WTC11 (cell line): ENCODE results near the gene IL17RD. TPM values are rescaled to one million over a fixed set of nuclear protein-coding genes. Genes with fewer than 3 reads are reported as not detected.
A peak's percentile ranks its signal among the peaks of the same experiment; 100 is the strongest.

Experiments used
- ATAC-seq: fragments of 200-7000 bp; cut with Tn5 transposase; 2 replicates; pipeline ENCODE4 v1.10.0; 2021; ENCODE audit warnings: mild to moderate bottlenecking, moderate library complexity
- CTCF ChIA-PET: fragments of 300-600 bp; sonication (Branson Sonifier 250); formaldehyde crosslinking; loops from one replicate; lab custom pipeline; 2021; ENCODE audit warnings: antibody characterized with exemption; lab: Charles Lee
- POLR2A ChIA-PET: fragments of 350-600 bp; sonication (Branson Sonifier 250); formaldehyde crosslinking; loops from one replicate; lab custom pipeline; 2021; ENCODE audit warnings: antibody characterized with exemption; lab: Charles Lee
- DNase-seq: peaks from one replicate; pipeline ENCODE4 v3.0.0; 2021; ENCODE audit warnings: low spot score
- H3K27ac Mint-ChIP-seq: 2 replicates; pipeline ENCODE4 v1.8.0; 2021; ENCODE audit warnings: mixed read lengths
- H3K27me3 Mint-ChIP-seq: 2 replicates; pipeline ENCODE4 v1.8.0; 2021; ENCODE audit warnings: low read depth, mild to moderate bottlenecking, moderate library complexity, mixed read lengths
- H3K36me3 Mint-ChIP-seq: 2 replicates; pipeline ENCODE4 v1.8.0; 2021; ENCODE audit warnings: mixed read lengths
- H3K4me1 Mint-ChIP-seq: 2 replicates; pipeline ENCODE4 v1.8.0; 2022; ENCODE audit warnings: mixed read lengths
- H3K4me3 Mint-ChIP-seq: 2 replicates; pipeline ENCODE4 v1.8.0; 2021; ENCODE audit warnings: mild to moderate bottlenecking, moderate library complexity, mixed read lengths
- H3K9me3 Mint-ChIP-seq: 2 replicates; pipeline ENCODE4 v1.8.0; 2021; ENCODE audit warnings: mixed read lengths
- ARID4B ChIP-seq: sonication (generic); formaldehyde crosslinking; IDR thresholded peaks from 2 replicates; pipeline ENCODE4 v1.8.0; 2023; ENCODE audit warnings: missing genetic modification reagents, mild to moderate bottlenecking, borderline replicate concordance
- EMX1 ChIP-seq: fragments of 250-450 bp; sonication (Bioruptor Pico); IDR thresholded peaks from 2 replicates; pipeline ENCODE4 v1.8.0; 2021; ENCODE audit warnings: mild to moderate bottlenecking
- ESRRA ChIP-seq: sonication (generic); formaldehyde crosslinking; IDR thresholded peaks from 2 replicates; pipeline ENCODE4 v1.8.1; 2022; ENCODE audit warnings: mild to moderate bottlenecking, missing genetic modification reagents, borderline replicate concordance
- ETV6 ChIP-seq: sonication (generic); formaldehyde crosslinking; IDR thresholded peaks from 2 replicates; pipeline ENCODE4 v1.8.1; 2022; ENCODE audit warnings: mild to moderate bottlenecking, missing genetic modification reagents
- FOXP1 ChIP-seq: sonication (generic); formaldehyde crosslinking; IDR thresholded peaks from 2 replicates; pipeline ENCODE4 v1.8.0; 2022; ENCODE audit warnings: missing genetic modification reagents, mild to moderate bottlenecking, moderate library complexity, borderline replicate concordance
- GTF2I ChIP-seq: fragments of 250-450 bp; sonication (Bioruptor Pico); conservative IDR thresholded peaks from 2 replicates; pipeline ENCODE4 v1.4.0; 2021; ENCODE audit warnings: mild to moderate bottlenecking
- IRF2 ChIP-seq: sonication (generic); formaldehyde crosslinking; IDR thresholded peaks from 2 replicates; pipeline ENCODE4 v1.8.0; 2022; ENCODE audit warnings: low read depth, missing genetic modification reagents, borderline replicate concordance
- JUN ChIP-seq: sonication (generic); formaldehyde crosslinking; IDR thresholded peaks from 2 replicates; pipeline ENCODE4 v1.8.0; 2023; ENCODE audit warnings: mild to moderate bottlenecking, missing genetic modification reagents
- MYBL2 ChIP-seq: sonication (generic); formaldehyde crosslinking; IDR thresholded peaks from 2 replicates; pipeline ENCODE4 v1.8.1; 2023; ENCODE audit warnings: mild to moderate bottlenecking, moderate library complexity, missing genetic modification reagents
- NR2C2 ChIP-seq: sonication (generic); formaldehyde crosslinking; IDR thresholded peaks from 2 replicates; pipeline ENCODE4 v1.8.0; 2022; ENCODE audit warnings: mild to moderate bottlenecking, missing genetic modification reagents
- NR3C1 ChIP-seq: sonication (generic); formaldehyde crosslinking; conservative IDR thresholded peaks from 2 replicates; pipeline ENCODE4 v1.8.1; 2023; ENCODE audit warnings: low read depth, mild to moderate bottlenecking, missing genetic modification reagents
- PRRX2 ChIP-seq: fragments of 250-450 bp; sonication (Bioruptor Pico); IDR thresholded peaks from 2 replicates; pipeline ENCODE4 v1.8.0; 2021; ENCODE audit warnings: mild to moderate bottlenecking
- ZMAT4 ChIP-seq: fragments of 250-450 bp; sonication (Bioruptor Pico); IDR thresholded peaks from 2 replicates; pipeline ENCODE4 v1.9.0; 2021; ENCODE audit warnings: mild to moderate bottlenecking
- ZNF121 ChIP-seq: sonication (generic); formaldehyde crosslinking; IDR thresholded peaks from 2 replicates; pipeline ENCODE4 v1.8.0; 2023; ENCODE audit warnings: missing genetic modification reagents
- ZNF232 ChIP-seq: sonication (generic); formaldehyde crosslinking; IDR thresholded peaks from 2 replicates; pipeline ENCODE4 v1.8.0; 2022; ENCODE audit warnings: mild to moderate bottlenecking, missing genetic modification reagents
- ZNF425 ChIP-seq: fragments of 250-450 bp; sonication (Bioruptor Pico); conservative IDR thresholded peaks from 2 replicates; pipeline ENCODE4 v1.9.0; 2021; ENCODE audit warnings: mild to moderate bottlenecking
- ZNF532 ChIP-seq: fragments of 250-450 bp; sonication (Bioruptor Pico); IDR thresholded peaks from 2 replicates; pipeline ENCODE4 v1.9.0; 2021; ENCODE audit warnings: mild to moderate bottlenecking, borderline replicate concordance
- total RNA-seq: library from RNA; stranded (reverse); gene quantifications from 3 replicates; pipeline ENCODE4 v1.2.3, GENCODE V29; 2021

IL17RD gene
- total RNA-seq, 1 experiment from 2014 or later: 72.9 TPM

- TF ChIP-seq ZNF532 (no peak), ZNF232 (no peak), PRRX2 (CRISPR knock-in tag) (no peak), ZNF425 (CRISPR knock-in tag) (no peak), MYBL2 (CRISPR knock-in tag) (no peak), IRF2 (CRISPR knock-in tag) (no peak), ARID4B (no peak), JUN (no peak)
Measured at GRCh38 chr3:57109437-57110199, 55.5 kb downstream of the IL17RD start (continued).

GRCh38 chr3:57108684-57109083 lies 56.5 kb downstream of the IL17RD start:
- no peak for ATAC-seq
- CTCF ChIA-PET: no interaction called here

GRCh38 chr3:57105585-57105984 lies 59.6 kb downstream of the IL17RD start:
- peaks cover 74% of the 10 kb centered on the region for H3K36me3 Mint-ChIP-seq
- POLR2A ChIA-PET: no interaction called here
- peaks cover 29% of the 10 kb centered on the region for H3K4me1 Mint-ChIP-seq
- CTCF ChIA-PET: no interaction called here
- no peaks in the 10 kb centered on the region for H3K9me3 Mint-ChIP-seq
- no peak for DNase-seq
- ATAC-seq: no peak
- H3K27ac Mint-ChIP-seq: peak overlapping the region; percentile 34; the same call in 1 of the 2 replicates
- H3K4me3 Mint-ChIP-seq: no peak overlapping the region
- no peaks in the 10 kb centered on the region for H3K27me3 Mint-ChIP-seq
- TF ChIP-seq ESRRA: no peak
- no peak for TF ChIP-seq ETV6 (CRISPR knock-in tag)
- TF ChIP-seq EMX1: no peak
- no peak for TF ChIP-seq GTF2I (CRISPR knock-in tag)
- no peak for TF ChIP-seq JUN
- TF ChIP-seq ZMAT4 (CRISPR knock-in tag): no peak
- TF ChIP-seq FOXP1 (CRISPR knock-in tag): no peak
- TF ChIP-seq ZNF425 (CRISPR knock-in tag): no peak
- no peak for TF ChIP-seq NR3C1
- TF ChIP-seq ZNF121 (CRISPR knock-in tag): no peak

More at GRCh38 chr3:57108684-57109083, 56.5 kb downstream of the IL17RD start:
- TF ChIP-seq NR2C2 (CRISPR knock-in tag) (no peak), ZNF121 (CRISPR knock-in tag) (peak; percentile 98)
- H3K4me1 Mint-ChIP-seq: peaks cover 37% of the 10 kb centered on the region
- DNase-seq: no peak
- H3K9me3 Mint-ChIP-seq: no peaks in the 10 kb centered on the region
- H3K27me3 Mint-ChIP-seq: no peaks in the 10 kb centered on the region
- H3K4me3 Mint-ChIP-seq: no peak overlapping the region
- no peak overlapping the region for H3K27ac Mint-ChIP-seq
- POLR2A ChIA-PET: no interaction called here
- H3K36me3 Mint-ChIP-seq: peaks cover 66% of the 10 kb centered on the region
